ENCODE data around the gene TAF11L2.
"Not testable (repeated sequence)": the region's sequence is repeated elsewhere in the genome, so short reads cannot be mapped to it uniquely, and the experiment has no call there.

DNA sequence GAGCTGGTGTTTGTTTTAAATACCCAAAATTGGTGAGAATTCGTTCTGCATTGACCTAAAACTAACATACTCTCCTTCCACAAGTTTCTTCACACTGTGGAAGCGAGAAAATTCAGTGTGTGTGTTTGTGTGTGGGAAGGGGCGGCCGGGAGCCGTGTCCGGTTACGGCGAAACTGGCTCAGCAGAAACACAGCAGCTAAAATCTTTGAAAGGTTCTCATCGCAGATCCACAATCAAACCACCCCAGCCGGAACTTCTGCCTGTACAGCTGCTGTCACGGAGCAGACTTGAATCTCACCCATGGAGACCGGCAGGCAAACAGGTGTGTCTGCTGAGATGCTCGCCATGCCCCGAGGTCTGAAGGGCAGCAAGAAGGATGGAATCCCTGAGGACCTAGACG is 26.9 kb downstream of the TAF11L2 start, which contains the start of gene TAF11L5:
- TF ChIP-seq CTCF (IDR thresholded peaks at IDR 0.05; ENCODE audit: insufficient read depth, low read length, poor library complexity, severe bottlenecking); EZH2phosphoT487 (conservative IDR thresholded peaks at IDR 0.05; ENCODE audit: low read length): not testable (repeated sequence)

Measured in SU-DHL-6 (cell line).